H1 (cell line): ENCODE measurements around the gene GLT8D1. TPM values are rescaled to one million over a fixed set of nuclear protein-coding genes. Genes with fewer than 3 reads are reported as not detected.

Experiments
- RNF2 ChIP-seq: fragments of 200-900, 300-1000 bp; sonication (generic); IDR thresholded peaks from 2 replicates; pipeline ENCODE4 v1.7.1; 2016; ENCODE audit warnings: borderline replicate concordance, low read depth, mild to moderate bottlenecking, antibody characterized with exemption, low read length; ENCODE audit not compliant: poor library complexity, severe bottlenecking; ENCODE audit errors: missing control alignments
- SP2 ChIP-seq: IDR thresholded peaks from 2 replicates; pipeline ENCODE4 v1.6.1; 2012; ENCODE audit warnings: mild to moderate bottlenecking, low read length, inconsistent platforms
- TBP ChIP-seq: IDR thresholded peaks from 2 replicates; pipeline ENCODE4 v1.6.1; 2011; ENCODE audit warnings: low read depth, low read length, improper control_type of control experiment
- polyA plus RNA-seq, 7 experiments: library from polyadenylated mRNA; depleted of rRNA in 3 of 7; stranded (reverse) in 5 of 7; unstranded in 2 of 7; fragments of >200 nt in 5 of 7; fragments of 200-250 nt in 2 of 7; gene quantifications; 1 replicate in 5 of 7; 2 replicates in 1 of 7; 4 replicates in 1 of 7; pipeline versions ENCODE4 v1.2.1 to v1.2.3, GENCODE V29; 2011 to 2013; ENCODE audit warnings: missing spikeins in 2 of 7, mixed read lengths in 2 of 7
- total RNA-seq: library from RNA; stranded (reverse); fragmentation: NEBNext Ultra II Directional; extraction: Animal tissue kit (Norgen Biotek cat#: 25700); gene quantifications from 2 replicates; pipeline ENCODE4 v1.2.1, GENCODE V29; 2021
- TF ChIP-seq, protein P1 (sequence below): fragments of 300-600 bp; sonication (generic); IDR thresholded peaks from 2 replicates; pipeline ENCODE4 v1.7.1; 2012; ENCODE audit warnings: low read length, moderate library complexity, mild to moderate bottlenecking, inconsistent platforms; ENCODE audit not compliant: insufficient replicate concordance

GLT8D1 gene
- total and polyA plus RNA-seq, 2 of the 8 experiments (the other 6 are each of a cell fraction or from before 2014, with no cell fraction given), result 29.0 to 33.6 TPM

DNA sequence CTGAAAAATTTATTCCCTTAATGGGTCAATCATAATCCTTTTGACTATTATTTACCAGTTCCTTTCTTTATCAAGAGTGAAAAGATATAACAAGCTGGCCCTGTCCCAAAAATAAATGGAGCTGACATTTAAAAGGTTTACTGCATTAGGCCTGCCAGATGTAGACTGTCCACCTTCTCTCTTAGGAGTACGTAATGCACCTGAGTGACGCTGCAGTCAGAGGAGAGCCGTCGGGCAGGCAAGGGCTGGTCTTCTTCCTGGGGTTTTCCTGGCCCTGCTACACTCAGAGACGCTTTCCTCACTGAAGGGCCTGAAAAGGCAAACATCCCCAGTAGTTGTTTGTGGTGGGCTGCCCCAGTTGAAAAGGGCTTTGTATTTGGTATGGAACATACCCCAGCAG, 37.6 kb upstream of the GLT8D1 start (continued):
- TF ChIP-seq, protein P1, sequence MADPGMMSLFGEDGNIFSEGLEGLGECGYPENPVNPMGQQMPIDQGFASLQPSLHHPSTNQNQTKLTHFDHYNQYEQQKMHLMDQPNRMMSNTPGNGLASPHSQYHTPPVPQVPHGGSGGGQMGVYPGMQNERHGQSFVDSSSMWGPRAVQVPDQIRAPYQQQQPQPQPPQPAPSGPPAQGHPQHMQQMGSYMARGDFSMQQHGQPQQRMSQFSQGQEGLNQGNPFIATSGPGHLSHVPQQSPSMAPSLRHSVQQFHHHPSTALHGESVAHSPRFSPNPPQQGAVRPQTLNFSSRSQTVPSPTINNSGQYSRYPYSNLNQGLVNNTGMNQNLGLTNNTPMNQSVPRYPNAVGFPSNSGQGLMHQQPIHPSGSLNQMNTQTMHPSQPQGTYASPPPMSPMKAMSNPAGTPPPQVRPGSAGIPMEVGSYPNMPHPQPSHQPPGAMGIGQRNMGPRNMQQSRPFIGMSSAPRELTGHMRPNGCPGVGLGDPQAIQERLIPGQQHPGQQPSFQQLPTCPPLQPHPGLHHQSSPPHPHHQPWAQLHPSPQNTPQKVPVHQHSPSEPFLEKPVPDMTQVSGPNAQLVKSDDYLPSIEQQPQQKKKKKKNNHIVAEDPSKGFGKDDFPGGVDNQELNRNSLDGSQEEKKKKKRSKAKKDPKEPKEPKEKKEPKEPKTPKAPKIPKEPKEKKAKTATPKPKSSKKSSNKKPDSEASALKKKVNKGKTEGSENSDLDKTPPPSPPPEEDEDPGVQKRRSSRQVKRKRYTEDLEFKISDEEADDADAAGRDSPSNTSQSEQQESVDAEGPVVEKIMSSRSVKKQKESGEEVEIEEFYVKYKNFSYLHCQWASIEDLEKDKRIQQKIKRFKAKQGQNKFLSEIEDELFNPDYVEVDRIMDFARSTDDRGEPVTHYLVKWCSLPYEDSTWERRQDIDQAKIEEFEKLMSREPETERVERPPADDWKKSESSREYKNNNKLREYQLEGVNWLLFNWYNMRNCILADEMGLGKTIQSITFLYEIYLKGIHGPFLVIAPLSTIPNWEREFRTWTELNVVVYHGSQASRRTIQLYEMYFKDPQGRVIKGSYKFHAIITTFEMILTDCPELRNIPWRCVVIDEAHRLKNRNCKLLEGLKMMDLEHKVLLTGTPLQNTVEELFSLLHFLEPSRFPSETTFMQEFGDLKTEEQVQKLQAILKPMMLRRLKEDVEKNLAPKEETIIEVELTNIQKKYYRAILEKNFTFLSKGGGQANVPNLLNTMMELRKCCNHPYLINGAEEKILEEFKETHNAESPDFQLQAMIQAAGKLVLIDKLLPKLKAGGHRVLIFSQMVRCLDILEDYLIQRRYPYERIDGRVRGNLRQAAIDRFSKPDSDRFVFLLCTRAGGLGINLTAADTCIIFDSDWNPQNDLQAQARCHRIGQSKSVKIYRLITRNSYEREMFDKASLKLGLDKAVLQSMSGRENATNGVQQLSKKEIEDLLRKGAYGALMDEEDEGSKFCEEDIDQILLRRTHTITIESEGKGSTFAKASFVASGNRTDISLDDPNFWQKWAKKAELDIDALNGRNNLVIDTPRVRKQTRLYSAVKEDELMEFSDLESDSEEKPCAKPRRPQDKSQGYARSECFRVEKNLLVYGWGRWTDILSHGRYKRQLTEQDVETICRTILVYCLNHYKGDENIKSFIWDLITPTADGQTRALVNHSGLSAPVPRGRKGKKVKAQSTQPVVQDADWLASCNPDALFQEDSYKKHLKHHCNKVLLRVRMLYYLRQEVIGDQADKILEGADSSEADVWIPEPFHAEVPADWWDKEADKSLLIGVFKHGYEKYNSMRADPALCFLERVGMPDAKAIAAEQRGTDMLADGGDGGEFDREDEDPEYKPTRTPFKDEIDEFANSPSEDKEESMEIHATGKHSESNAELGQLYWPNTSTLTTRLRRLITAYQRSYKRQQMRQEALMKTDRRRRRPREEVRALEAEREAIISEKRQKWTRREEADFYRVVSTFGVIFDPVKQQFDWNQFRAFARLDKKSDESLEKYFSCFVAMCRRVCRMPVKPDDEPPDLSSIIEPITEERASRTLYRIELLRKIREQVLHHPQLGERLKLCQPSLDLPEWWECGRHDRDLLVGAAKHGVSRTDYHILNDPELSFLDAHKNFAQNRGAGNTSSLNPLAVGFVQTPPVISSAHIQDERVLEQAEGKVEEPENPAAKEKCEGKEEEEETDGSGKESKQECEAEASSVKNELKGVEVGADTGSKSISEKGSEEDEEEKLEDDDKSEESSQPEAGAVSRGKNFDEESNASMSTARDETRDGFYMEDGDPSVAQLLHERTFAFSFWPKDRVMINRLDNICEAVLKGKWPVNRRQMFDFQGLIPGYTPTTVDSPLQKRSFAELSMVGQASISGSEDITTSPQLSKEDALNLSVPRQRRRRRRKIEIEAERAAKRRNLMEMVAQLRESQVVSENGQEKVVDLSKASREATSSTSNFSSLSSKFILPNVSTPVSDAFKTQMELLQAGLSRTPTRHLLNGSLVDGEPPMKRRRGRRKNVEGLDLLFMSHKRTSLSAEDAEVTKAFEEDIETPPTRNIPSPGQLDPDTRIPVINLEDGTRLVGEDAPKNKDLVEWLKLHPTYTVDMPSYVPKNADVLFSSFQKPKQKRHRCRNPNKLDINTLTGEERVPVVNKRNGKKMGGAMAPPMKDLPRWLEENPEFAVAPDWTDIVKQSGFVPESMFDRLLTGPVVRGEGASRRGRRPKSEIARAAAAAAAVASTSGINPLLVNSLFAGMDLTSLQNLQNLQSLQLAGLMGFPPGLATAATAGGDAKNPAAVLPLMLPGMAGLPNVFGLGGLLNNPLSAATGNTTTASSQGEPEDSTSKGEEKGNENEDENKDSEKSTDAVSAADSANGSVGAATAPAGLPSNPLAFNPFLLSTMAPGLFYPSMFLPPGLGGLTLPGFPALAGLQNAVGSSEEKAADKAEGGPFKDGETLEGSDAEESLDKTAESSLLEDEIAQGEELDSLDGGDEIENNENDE, result no peak
- TF ChIP-seq TBP, result no peak
- no peak for TF ChIP-seq SP2
- no peak for TF ChIP-seq RNF2
- TF ChIP-seq, all 59 proteins: peak for 0
